Fibroblast of lung (primary cell): ENCODE data around the gene C11orf71. TPM values are rescaled to one million over a fixed set of nuclear protein-coding genes. Genes with fewer than 3 reads are reported as not detected.

ENCODE experiments used
- DNase-seq, 2 donors: peaks; one replicate each; pipeline versions ENCODE4 v3.0.0 to v3.0.0-alpha.2; 2010; ENCODE audit warnings: low read depth in 2 of 2
- H2AFZ ChIP-seq: 2 replicates; pipeline ENCODE4 v1.5.1; 2012; ENCODE audit warnings: low read length, control low read depth, inconsistent platforms
- H3K27ac ChIP-seq: 2 replicates; pipeline ENCODE4 v1.5.1; 2011; ENCODE audit warnings: low read length, control low read depth; ENCODE audit not compliant: insufficient read depth
- H3K27me3 ChIP-seq: 2 replicates; pipeline ENCODE4 v1.5.1; 2011; ENCODE audit warnings: mild to moderate bottlenecking, low read length; ENCODE audit not compliant: control insufficient read depth, insufficient read depth
- H3K36me3 ChIP-seq: 2 replicates; pipeline ENCODE4 v1.5.1; 2011; ENCODE audit warnings: low read length; ENCODE audit not compliant: control insufficient read depth, insufficient read depth
- H3K4me1 ChIP-seq: 2 replicates; pipeline ENCODE4 v1.5.1; 2011; ENCODE audit warnings: low read length; ENCODE audit not compliant: control insufficient read depth, insufficient read depth; ENCODE audit errors: extremely low read depth
- H3K4me2 ChIP-seq: 2 replicates; pipeline ENCODE4 v1.5.1; 2011; ENCODE audit warnings: low read length, control low read depth; ENCODE audit not compliant: insufficient read depth; ENCODE audit errors: extremely low read depth
- H3K4me3 ChIP-seq, 4 experiments: fragments of 200-600 bp in 1 of 4; sonication (generic) in 1 of 4; replicated peaks in 1 of 4; 2 replicates each; pipeline ENCODE4 v1.5.1; 2011 to 2016; ENCODE audit warnings: low read length in 4 of 4, low read depth in 3 of 4, mild to moderate bottlenecking in 3 of 4, control low read depth in 2 of 4, inconsistent platforms in 1 of 4, mixed read lengths in 1 of 4; ENCODE audit not compliant: insufficient read depth in 1 of 4; ENCODE audit errors: control extremely low read depth in 1 of 4
- H3K79me2 ChIP-seq: 2 replicates; pipeline ENCODE4 v1.5.1; 2012; ENCODE audit warnings: mild to moderate bottlenecking, low read length, inconsistent platforms; ENCODE audit not compliant: control insufficient read depth, insufficient read depth
- H3K9ac ChIP-seq: 2 replicates; pipeline ENCODE4 v1.5.1; 2011; ENCODE audit warnings: mild to moderate bottlenecking, low read length, control low read depth; ENCODE audit not compliant: insufficient read depth
- H3K9me3 ChIP-seq: 2 replicates; pipeline ENCODE4 v1.5.1; 2012; ENCODE audit warnings: low read depth, low read length; ENCODE audit not compliant: control insufficient read depth, insufficient read depth
- H4K20me1 ChIP-seq: 2 replicates; pipeline ENCODE4 v1.5.1; 2011; ENCODE audit warnings: low read length; ENCODE audit not compliant: control insufficient read depth, insufficient read depth; ENCODE audit errors: extremely low read depth
- CTCF ChIP-seq, 2 donors: IDR thresholded peaks in 1 of 2; conservative IDR thresholded peaks in 1 of 2; 1 replicate in 1 of 2; 2 replicates in 1 of 2; pipeline ENCODE4 v1.5.1; 2011 to 2012; ENCODE audit warnings: low read length in 2 of 2, control low read depth in 1 of 2, inconsistent platforms in 1 of 2, low read depth in 1 of 2, mild to moderate bottlenecking in 1 of 2
- EZH2 ChIP-seq: IDR thresholded peaks from 2 replicates; pipeline ENCODE4 v1.5.1; 2012; ENCODE audit warnings: low read length, control low read depth, mild to moderate bottlenecking; ENCODE audit errors: missing control alignments
- polyA plus RNA-seq, 2 donors: library from polyadenylated mRNA; depleted of rRNA in 1 of 2; stranded (reverse) in 1 of 2; unstranded in 1 of 2; fragments of >200 nt; gene quantifications; 2 replicates each; pipeline ENCODE4 v1.2.1, GENCODE V29; 2011 to 2012; ENCODE audit warnings: missing spikeins in 1 of 2
- total RNA-seq: library from RNA; depleted of rRNA; stranded (reverse); fragments of >200 nt; gene quantifications from 2 replicates; pipeline ENCODE4 v1.2.1, GENCODE V29; 2014

Gene C11orf71
- total and polyA plus RNA-seq, 2 donors (not counting 1 experiment from before 2014, with no cell fraction given) = 4.0 to 9.6 TPM

- Histone ChIP-seq H2AFZ (no peak overlapping the region), H3K27ac (no peak overlapping the region), H3K36me3 (no peaks in the 10 kb centered on the region), H3K27me3 (no peaks in the 10 kb centered on the region), H3K9me3 (no peaks in the 10 kb centered on the region), H3K79me2 (no peaks in the 10 kb centered on the region), H3K4me3 (no peak overlapping the region), H3K4me1 (no peaks in the 10 kb centered on the region), H4K20me1 (no peaks in the 10 kb centered on the region), H3K4me2 (no peak overlapping the region), H3K9ac (no peak overlapping the region)
- DNase-seq = peak in 1 of 2 donors; percentile 24
- TF ChIP-seq EZH2 = no peak
- TF ChIP-seq CTCF (conservative IDR thresholded peaks at IDR 0.05 in 1 of 2, IDR thresholded peaks at IDR 0.05 in 1 of 2; ENCODE audit: low read depth in 1 of 2, low read length in 2 of 2) = no peak
These were observed 13.8 kb downstream of the C11orf71 start for GRCh38 chr11:114386545-114386944.

- Histone ChIP-seq H3K4me2 (no peak overlapping the region), H3K9me3 (no peaks in the 10 kb centered on the region), H2AFZ (no peak overlapping the region), H3K4me1 (no peaks in the 10 kb centered on the region), H3K27me3 (no peaks in the 10 kb centered on the region), H4K20me1 (no peaks in the 10 kb centered on the region), H3K9ac (no peak overlapping the region), H3K4me3 (no peak overlapping the region), H3K36me3 (no peaks in the 10 kb centered on the region), H3K79me2 (no peaks in the 10 kb centered on the region), H3K27ac (no peak overlapping the region)
- no peak for DNase-seq
- no peak for TF ChIP-seq EZH2
- no peak for TF ChIP-seq CTCF (conservative IDR thresholded peaks at IDR 0.05 in 1 of 2, IDR thresholded peaks at IDR 0.05 in 1 of 2; ENCODE audit: low read depth in 1 of 2, low read length in 2 of 2)
These were observed 14.2 kb downstream of the C11orf71 start for GRCh38 chr11:114386131-114386530.

- Histone ChIP-seq H3K79me2 (no peaks in the 10 kb centered on the region), H3K36me3 (no peaks in the 10 kb centered on the region), H2AFZ (no peak overlapping the region), H3K27ac (no peak overlapping the region), H4K20me1 (no peaks in the 10 kb centered on the region), H3K9me3 (no peaks in the 10 kb centered on the region), H3K4me2 (no peak overlapping the region), H3K4me3 (no peak overlapping the region), H3K4me1 (no peaks in the 10 kb centered on the region), H3K27me3 (no peaks in the 10 kb centered on the region), H3K9ac (no peak overlapping the region)
- DNase-seq = no peak
- no peak for TF ChIP-seq EZH2
- no peak for TF ChIP-seq CTCF (conservative IDR thresholded peaks at IDR 0.05 in 1 of 2, IDR thresholded peaks at IDR 0.05 in 1 of 2; ENCODE audit: low read depth in 1 of 2, low read length in 2 of 2)
These were observed 15.8 kb downstream of the C11orf71 start for GRCh38 chr11:114384487-114384886.
